ENCODE measurements around the gene ATG14.
"Not testable (repeated sequence)": the region's sequence is repeated elsewhere in the genome, so short reads cannot be mapped to it uniquely, and the experiment has no call there.

The ATG14 gene

GRCh38 chr14:55383541-55384140, 28.0 kb downstream of the ATG14 start:
- no peak for DNase-seq

DNA sequence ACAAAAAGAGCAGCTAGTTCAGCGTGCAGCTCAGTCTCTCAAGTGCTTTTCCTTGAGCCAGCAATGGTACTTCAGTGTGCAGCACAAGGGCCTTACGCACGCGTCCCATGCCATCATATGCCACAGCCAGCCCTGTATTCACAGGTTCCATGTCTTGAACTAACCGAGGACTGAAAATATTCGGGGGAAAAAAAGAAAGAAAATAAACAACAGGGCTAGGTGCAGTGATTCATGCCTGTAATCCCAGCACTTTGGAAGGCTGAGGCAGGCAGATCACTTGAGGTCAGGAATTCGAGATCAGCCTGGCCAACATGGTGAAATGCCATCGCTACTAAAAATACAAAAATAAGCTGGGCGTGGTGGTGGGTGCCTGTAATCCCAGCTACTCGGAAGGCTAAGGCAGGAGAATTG, 28.6 kb downstream of the ATG14 start:
- DNase-seq: not testable (repeated sequence)

DNA sequence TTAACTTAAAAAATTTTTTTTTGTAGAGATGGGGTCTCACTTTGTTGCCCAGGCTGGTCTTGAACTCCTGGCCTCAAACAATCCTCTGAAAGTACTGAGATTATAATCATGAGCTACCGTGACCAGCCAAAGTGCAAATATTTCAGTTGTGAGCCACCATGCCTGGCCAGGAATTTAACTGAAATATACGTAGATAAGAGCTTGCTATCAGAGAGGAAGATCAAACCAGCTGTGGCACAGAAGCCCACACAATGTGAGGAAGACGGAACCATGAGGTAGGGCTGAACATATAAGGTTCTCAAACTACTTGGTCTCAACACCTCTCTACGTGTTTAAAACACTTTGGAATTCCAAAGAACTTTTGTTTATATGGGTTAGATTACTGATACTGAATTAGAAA, 29.1 kb downstream of the ATG14 start:
- DNase-seq: no peak

DNA sequence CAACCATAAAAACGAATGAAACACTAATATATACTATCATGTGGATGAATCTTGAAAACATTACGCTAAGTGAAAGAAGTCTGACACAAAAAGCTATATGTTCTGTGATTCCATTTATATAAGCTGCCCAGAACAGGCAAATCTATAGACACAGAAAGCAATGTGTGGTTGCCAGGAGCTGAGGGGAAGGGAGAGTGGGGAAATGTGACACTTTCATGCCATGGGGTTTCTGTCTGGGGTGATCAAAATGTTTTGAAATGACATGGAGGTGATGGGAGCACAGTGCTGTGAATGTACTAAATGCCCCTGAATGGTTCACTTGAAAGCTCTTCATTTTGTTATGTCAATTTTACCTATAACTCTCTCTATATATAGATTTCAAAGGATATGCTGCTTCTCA, 30.1 kb downstream of the ATG14 start:
- no peak for DNase-seq

DNA sequence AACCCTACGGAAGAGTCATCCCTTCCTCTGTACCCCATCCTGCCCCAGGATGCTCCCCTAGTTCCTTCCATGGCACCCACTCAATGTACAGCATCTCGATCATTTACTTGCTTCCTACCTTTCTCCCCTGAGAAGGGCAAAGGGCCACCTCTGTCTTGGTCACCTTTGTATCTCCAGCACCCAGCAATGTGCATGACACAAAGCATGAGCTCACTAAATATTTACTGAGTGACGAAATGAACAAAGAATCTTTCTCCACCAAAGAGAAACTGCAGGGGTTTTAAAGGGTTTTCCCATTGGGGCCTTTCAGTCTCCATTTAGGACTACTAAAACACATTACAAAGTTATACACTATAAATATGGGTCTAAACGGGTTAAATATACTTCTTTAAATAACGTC, 30.6 kb downstream of the ATG14 start:
- DNase-seq: no peak

GRCh38 chr14:55377236-55377635, 34.4 kb downstream of the ATG14 start:
- no peak for DNase-seq

GRCh38 chr14:55374771-55375170, 36.9 kb downstream of the ATG14 start:
- no peak for DNase-seq

DNA sequence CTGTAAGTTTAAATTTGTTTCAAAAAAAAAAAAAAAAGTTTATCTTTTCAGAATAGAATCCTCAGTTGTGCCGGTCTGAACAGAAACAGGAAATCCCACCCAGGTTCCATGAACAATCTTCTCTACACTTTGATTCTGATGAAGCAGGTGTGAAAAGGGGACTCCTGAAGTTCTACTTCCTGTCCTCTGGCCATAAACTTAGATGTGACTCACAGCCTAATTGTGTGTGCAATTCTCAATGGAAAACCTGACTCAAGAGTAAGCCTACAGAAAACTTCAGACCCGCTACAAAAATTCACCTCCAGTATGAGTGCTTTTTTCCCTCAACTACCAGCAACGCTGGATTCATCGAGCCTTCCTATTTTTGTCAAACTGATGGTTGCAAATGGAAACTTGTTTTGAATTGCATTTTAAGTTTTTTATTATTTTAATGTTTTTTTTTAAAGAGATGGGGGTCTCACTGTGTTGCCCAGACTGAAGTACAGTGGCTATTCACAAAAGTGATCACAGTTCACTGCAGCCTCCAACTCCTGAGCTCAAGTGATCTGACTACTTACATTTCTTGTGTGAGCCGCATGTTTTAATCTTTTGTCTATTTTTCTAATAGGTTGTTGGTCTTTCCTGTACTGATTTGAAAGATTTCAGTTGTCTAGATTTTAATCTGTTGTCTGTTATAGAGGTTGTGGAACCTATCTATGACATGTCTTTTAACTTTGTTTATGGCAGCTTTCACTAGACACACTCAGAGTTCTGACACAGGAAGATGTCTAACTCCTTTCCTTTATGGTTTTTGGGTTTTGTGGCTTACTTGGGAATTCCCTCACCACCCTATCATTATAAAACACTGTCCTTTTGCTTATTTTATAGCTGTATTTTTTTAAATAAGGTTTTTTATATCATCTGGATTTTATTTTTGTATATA, 37.6 kb downstream of the ATG14 start:
- no peak for DNase-seq

- DNase-seq: no peak
Measured at GRCh38 chr14:55372825-55373224, 38.8 kb downstream of the ATG14 start.

DNA sequence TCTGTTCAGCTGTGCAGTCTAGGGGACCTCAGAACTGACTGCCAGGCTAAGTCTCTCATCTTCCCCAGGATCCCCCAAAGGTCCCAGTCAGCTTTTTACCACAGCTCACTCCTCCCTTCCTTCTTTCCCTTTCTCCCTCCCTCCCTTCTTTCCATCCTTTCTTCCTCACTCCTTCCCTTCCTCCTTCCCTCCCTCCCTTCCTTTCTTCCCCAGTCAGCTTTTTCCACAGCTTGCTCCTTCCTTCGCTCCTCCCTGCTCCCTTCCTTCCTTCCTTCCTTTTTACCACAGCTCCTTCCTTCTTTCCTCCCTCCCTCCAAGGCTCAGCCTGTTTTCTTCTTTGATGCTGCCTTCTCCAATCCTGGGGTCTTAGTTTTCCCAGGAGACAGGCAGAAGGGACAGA, 39.2 kb downstream of the ATG14 start:
- no peak for DNase-seq

DNA sequence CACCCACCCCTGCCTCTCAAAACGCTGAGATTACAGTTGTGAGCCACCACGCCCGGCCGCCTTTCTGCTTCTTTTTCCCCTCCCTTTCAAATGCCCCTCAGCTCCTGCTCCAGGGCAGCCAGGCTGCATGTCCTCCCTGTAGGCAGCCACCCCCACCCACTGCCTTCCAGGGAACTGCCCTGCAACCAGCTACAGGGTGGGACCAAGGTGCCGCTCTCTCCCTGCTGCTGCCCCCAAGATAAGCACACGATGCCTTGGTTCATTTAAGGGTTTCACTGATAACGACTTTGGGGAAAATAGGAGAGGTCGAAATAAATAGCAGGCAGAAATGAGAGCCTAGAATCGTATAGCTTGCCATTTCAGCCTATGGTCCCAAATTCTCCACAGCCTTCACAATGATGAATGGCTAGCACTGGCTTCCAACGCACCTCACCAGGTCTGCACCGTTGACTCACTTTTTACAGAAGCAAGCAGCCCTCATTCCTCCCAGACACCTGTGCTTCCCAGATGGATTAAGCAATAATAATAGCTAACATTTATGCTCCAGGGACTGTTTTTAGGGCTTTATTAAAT, 40.7 kb downstream of the ATG14 start:
- DNase-seq: no peak

DNA sequence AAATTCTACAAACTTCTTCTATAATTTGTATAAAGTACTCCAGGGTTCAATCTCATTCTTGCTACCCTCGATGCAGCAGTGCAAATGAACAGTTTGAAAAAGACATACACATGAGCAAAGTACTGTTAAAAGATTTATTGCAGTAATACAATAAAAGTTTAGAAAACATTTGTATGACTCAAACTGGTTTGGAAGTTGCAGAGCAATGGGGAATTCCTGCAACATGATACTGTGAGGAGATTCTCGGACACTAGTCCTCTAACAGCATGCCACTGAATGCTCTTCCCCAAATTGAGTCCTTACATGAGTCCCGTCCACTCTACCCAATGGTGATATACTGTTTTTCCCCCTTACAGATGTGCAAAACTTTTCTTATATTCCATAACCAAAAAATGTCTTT, 45.4 kb downstream of the ATG14 start:
- no peak for DNase-seq

DNA sequence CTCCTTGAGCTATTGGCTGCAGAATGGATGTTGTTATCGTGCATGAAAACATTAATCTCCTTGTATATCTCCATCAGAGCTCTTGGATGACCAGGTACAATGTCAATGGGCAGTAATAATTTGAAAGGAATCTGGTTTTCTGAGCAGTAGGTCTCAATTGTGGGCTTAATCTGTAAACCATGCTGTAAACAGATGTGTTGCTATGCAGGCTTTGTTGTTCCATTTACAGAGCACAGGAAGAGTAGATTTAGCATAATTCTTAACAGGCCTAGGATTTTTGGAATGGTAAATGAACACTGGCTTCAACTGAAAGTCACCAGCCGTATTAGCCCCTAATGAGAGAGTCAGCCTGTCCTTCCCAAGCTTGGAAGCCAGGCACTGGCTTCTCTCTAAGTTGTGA, 50.4 kb downstream of the ATG14 start:
- no peak for DNase-seq

- no peak for DNase-seq
Measured at GRCh38 chr14:55359307-55359706, 52.3 kb downstream of the ATG14 start.

DNA sequence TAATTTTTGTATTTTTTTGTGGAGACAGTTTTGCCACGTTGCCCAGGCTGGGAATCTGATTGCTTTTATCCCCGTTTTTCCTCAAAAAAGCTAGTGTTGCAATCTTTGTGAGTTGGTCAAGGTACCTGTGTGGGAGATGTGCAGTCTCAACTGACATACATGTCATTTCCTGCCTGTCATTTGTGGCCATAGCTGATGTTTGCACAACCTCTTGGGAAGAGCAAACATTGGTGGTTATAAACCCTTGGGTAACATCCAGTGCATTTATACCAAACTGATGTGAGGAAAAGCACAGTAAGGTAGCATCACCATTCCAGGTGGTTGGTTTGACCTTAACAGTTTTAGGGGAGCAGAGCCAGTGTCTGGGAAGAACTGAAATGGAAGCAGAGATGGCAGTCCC, 54.7 kb downstream of the ATG14 start:
- DNase-seq: no peak

GRCh38 chr14:55355922-55356321, 55.7 kb downstream of the ATG14 start:
- no peak for DNase-seq

GRCh38 chr14:55354500-55354899, 57.1 kb downstream of the ATG14 start:
- peak in 2 of 4 experiments; percentile 28 to 44 for DNase-seq

GRCh38 chr14:55353686-55354467, 57.8 kb downstream of the ATG14 start:
- DNase-seq: no peak

- DNase-seq: no peak
Measured at GRCh38 chr14:55352201-55352600, 59.4 kb downstream of the ATG14 start.

DNA sequence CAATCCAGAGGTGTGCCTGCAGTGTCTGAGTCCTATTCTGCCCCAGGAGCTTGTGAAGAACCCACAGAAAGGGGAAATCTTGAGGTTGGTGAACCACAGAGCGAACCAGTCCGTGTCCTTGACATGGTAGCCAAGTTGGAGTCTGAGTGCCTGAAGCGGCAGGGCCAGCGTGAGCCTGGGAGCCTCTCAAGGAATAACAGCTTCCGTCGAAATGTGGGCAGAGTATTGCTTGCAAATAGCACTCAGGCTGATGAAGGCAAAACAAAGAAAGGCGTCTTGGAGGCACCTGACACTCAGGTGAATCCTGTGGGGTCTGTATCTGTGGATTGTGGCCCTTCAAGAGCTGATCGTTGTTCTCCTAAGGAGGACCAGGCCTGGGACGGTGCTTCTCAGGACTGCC, 60.5 kb downstream of the ATG14 start:
- DNase-seq: no peak

DNA sequence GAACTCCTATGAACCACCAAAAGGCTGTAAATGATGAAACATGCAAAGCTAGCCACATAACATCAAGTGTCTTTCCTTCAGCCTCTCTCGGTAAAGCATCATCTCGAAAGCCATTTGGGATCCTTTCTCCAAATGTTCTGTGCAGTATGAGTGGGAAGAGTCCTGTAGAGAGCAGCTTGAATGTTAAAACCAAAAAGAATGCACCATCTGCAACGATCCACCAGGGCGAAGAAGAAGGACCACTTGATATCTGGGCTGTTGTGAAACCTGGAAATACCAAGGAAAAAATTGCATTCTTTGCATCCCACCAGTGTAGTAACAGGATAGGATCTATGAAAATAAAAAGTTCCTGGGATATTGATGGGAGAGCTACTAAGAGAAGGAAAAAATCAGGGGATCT, 61.2 kb downstream of the ATG14 start:
- DNase-seq: no peak

DNA sequence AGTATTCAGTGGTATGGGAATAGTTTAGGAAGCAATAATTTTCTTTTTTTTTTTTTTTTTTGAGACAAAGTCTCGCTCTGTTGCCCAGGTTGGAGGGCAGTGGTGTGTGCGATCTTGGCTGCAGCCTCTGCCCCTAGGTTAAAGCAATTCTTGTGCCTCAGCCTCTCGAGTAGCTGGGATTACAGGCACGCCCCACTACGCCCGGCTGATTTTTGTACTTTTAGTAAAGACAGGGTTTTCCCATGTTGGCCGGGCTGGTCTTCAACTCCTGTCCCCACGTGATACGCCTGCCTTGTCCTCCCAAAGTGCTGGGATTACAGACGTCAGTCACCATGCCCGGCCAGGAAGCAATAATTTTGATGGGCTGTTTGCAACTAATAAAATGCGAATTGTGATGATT, 62.1 kb downstream of the ATG14 start:
- DNase-seq: no peak

DNA sequence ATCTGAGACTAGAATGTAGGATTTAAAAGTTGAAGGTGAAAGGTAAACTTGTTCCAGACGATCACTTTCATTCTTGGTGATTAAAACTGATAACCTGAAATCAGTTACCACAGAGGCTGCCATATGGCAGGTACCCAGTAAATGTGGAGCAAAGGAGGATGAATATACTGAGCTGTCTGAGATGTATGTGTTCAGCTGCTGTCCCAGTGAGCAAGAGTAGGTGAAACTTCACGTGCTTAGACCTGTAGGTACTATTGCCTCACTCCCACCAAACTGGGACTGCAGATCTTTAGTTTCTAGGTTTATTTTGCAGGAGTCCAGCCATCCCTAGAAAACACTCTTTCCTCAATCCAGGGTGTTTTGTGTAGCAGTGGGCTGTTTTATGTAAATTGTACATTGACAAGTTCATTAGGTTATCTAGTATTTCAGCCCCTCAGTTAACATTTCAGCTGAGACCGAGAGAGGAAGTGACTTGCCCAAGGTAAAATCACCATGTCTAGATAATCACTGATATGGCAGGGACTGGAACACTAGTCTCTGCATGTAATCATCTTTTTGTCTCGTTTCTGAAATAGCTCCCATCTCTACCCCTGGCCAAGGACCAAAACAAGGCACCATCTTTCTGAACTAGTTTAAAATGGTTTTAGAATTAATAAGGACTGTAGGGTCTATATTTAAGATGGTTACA, 62.7 kb downstream of the ATG14 start:
- DNase-seq: no peak
